ENCODE measurements around the gene EYA2.

- TF ChIP-seq CTCF (conservative IDR thresholded peaks at IDR 0.05) (no peak), ZFX (IDR thresholded peaks at IDR 0.05) (no peak)
Observed at GRCh38 chr20:47141941-47142773, 247.5 kb downstream of the EYA2 start.

All from C4-2B (cell line).